ENCODE measurements around the gene KRT32. TPM values are rescaled to one million over a fixed set of nuclear protein-coding genes. Genes with fewer than 3 reads are reported as not detected.
"Not testable (repeated sequence)": the region's sequence is repeated elsewhere in the genome, so short reads cannot be mapped to it uniquely, and the experiment has no call there.

KRT32 gene
- total and polyA plus RNA-seq, 12 donors = not detected

GRCh38 chr17:41437254-41437653 is 29.9 kb downstream of the KRT32 start:
- no peak for DNase-seq
- H3K4me3 ChIP-seq = no peak overlapping the region
- H3K9me3 ChIP-seq (replicated peaks in 1 of 3) = no peaks in the 10 kb centered on the region
- WGBS, 4 donors = 77 to 93% (median 82%) methylated on average over 4 to 7 of the region's 7 CpGs
- H3K27ac ChIP-seq = no peak overlapping the region
- no peaks in the 10 kb centered on the region for H3K4me1 ChIP-seq (replicated peaks in 1 of 2)
- no peak for TF ChIP-seq CTCF (IDR thresholded peaks at IDR 0.05)
- H3K36me3 ChIP-seq (replicated peaks in 1 of 2) = no peaks in the 10 kb centered on the region
- intact Hi-C loops (cut with DNase I) = no loop called here
- H3K27me3 ChIP-seq = no peaks in the 10 kb centered on the region

GRCh38 chr17:41434415-41434814 is 32.8 kb downstream of the KRT32 start:
- intact Hi-C loops (cut with DNase I) = no loop called here
- Histone ChIP-seq H3K9me3 (replicated peaks in 1 of 3) (no peaks in the 10 kb centered on the region), H3K27me3 (no peaks in the 10 kb centered on the region), H3K4me1 (replicated peaks in 1 of 2) (no peaks in the 10 kb centered on the region), H3K27ac (no peak overlapping the region), H3K4me3 (no peak overlapping the region), H3K36me3 (replicated peaks in 1 of 2) (no peaks in the 10 kb centered on the region)
- TF ChIP-seq POLR2A (IDR thresholded peaks at IDR 0.05) (no peak), CTCF (IDR thresholded peaks at IDR 0.05) (no peak)
- WGBS, 4 donors = 62 to 70% (median 67%) methylated on average over 5 of the region's 5 CpGs
- DNase-seq = no peak

- no peaks in the 10 kb centered on the region for H3K27me3 ChIP-seq
- no peak for DNase-seq
- no peaks in the 10 kb centered on the region for H3K4me1 ChIP-seq (replicated peaks in 1 of 2)
- intact Hi-C loops (cut with DNase I) = no loop called here
- 54 to 66% (median 63%) methylated on average over 4 of the region's 4 CpGs for WGBS, 4 donors
- no peak overlapping the region for H3K27ac ChIP-seq
- TF ChIP-seq POLR2A (IDR thresholded peaks at IDR 0.05) = no peak
- TF ChIP-seq CTCF (IDR thresholded peaks at IDR 0.05) = no peak
- no peak overlapping the region for H3K4me3 ChIP-seq
- H3K9me3 ChIP-seq (replicated peaks in 1 of 3) = no peaks in the 10 kb centered on the region
- no peaks in the 10 kb centered on the region for H3K36me3 ChIP-seq (replicated peaks in 1 of 2)
Observed at GRCh38 chr17:41434005-41434404, 33.2 kb downstream of the KRT32 start.

GRCh38 chr17:41433586-41433985 is 33.6 kb downstream of the KRT32 start:
- TF ChIP-seq CTCF (IDR thresholded peaks at IDR 0.05) = no peak
- no peak for TF ChIP-seq POLR2A (IDR thresholded peaks at IDR 0.05)
- Histone ChIP-seq H3K27me3 (no peaks in the 10 kb centered on the region), H3K36me3 (replicated peaks in 1 of 2) (no peaks in the 10 kb centered on the region), H3K27ac (no peak overlapping the region), H3K9me3 (replicated peaks in 1 of 3) (no peaks in the 10 kb centered on the region), H3K4me1 (replicated peaks in 1 of 2) (no peaks in the 10 kb centered on the region), H3K4me3 (no peak overlapping the region)
- no peak for DNase-seq
- 56 to 66% (median 59%) methylated on average over 4 of the region's 4 CpGs for whole genome bisulfite sequencing, 4 donors
- intact Hi-C loops (cut with DNase I) = no loop called here

GRCh38 chr17:41430376-41430775 is 36.8 kb downstream of the KRT32 start:
- H3K27me3 ChIP-seq; H3K9me3 ChIP-seq (replicated peaks in 1 of 3); H3K27ac ChIP-seq; DNase-seq; H3K4me3 ChIP-seq; H3K4me1 ChIP-seq (replicated peaks in 1 of 2); intact Hi-C loops (cut with DNase I); H3K36me3 ChIP-seq (replicated peaks in 1 of 2): not testable (repeated sequence)
- WGBS, 4 donors = 86 to 91% (median 89%) methylated on average over 9 of the region's 9 CpGs
